Cardiac fibroblast (primary cell): ENCODE results near the gene MAP4K4.

Experiments
- DNase-seq, 2 donors: peaks; one replicate each; pipeline versions ENCODE4 v3.0.0 to v3.0.0-alpha.2; 2010; ENCODE audit warnings: low read depth in 2 of 2
- H3K4me3 ChIP-seq, 2 donors: replicated peaks in 1 of 2; 1 replicate in 1 of 2; 2 replicates in 1 of 2; pipeline ENCODE4 v1.5.1; 2011; ENCODE audit warnings: low read depth in 2 of 2, low read length in 2 of 2, mild to moderate bottlenecking in 2 of 2, moderate library complexity in 1 of 2
- TF ChIP-seq, protein P1 (sequence below): IDR thresholded peaks from one replicate; pipeline ENCODE4 v1.5.1; 2011; ENCODE audit warnings: low read depth, mild to moderate bottlenecking, low read length, inconsistent platforms

The MAP4K4 gene

DNA sequence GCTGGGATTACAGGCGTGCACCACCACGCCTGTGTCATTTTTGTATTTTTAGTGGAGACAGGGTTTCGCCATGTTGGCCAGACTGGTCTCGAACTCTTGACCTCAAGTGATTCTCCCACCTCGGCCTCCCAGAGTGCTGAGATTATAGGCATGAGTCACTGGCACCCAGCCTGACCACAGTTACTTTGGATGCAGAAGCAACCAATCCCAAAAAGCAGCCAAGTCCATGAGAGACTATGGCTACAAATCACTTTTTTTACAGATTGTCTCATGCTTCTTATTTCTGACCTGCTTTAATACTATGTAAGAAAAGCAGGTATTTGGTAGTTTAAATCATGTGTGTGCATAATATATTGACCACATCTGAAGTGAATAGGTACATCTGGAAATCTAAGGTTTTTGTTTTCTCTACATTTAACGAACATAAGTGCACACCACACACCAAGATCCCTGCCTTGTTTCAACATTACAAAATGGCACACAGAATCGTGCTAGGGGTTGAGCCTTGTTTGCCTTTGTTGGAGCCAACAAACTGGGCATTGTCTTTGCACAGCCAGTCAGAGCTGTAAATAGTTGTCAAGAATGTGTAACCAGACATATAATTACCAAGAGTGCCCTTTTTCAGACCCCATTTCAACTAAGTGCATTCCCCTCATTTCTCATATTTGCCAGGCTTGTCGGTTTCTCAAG lies 18.3 kb upstream of the MAP4K4 start:
- no peak overlapping the region for H3K4me3 ChIP-seq
- TF ChIP-seq, protein P1, sequence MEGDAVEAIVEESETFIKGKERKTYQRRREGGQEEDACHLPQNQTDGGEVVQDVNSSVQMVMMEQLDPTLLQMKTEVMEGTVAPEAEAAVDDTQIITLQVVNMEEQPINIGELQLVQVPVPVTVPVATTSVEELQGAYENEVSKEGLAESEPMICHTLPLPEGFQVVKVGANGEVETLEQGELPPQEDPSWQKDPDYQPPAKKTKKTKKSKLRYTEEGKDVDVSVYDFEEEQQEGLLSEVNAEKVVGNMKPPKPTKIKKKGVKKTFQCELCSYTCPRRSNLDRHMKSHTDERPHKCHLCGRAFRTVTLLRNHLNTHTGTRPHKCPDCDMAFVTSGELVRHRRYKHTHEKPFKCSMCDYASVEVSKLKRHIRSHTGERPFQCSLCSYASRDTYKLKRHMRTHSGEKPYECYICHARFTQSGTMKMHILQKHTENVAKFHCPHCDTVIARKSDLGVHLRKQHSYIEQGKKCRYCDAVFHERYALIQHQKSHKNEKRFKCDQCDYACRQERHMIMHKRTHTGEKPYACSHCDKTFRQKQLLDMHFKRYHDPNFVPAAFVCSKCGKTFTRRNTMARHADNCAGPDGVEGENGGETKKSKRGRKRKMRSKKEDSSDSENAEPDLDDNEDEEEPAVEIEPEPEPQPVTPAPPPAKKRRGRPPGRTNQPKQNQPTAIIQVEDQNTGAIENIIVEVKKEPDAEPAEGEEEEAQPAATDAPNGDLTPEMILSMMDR: no peak
- DNase-seq: peak; percentile 76 to 83

DNA sequence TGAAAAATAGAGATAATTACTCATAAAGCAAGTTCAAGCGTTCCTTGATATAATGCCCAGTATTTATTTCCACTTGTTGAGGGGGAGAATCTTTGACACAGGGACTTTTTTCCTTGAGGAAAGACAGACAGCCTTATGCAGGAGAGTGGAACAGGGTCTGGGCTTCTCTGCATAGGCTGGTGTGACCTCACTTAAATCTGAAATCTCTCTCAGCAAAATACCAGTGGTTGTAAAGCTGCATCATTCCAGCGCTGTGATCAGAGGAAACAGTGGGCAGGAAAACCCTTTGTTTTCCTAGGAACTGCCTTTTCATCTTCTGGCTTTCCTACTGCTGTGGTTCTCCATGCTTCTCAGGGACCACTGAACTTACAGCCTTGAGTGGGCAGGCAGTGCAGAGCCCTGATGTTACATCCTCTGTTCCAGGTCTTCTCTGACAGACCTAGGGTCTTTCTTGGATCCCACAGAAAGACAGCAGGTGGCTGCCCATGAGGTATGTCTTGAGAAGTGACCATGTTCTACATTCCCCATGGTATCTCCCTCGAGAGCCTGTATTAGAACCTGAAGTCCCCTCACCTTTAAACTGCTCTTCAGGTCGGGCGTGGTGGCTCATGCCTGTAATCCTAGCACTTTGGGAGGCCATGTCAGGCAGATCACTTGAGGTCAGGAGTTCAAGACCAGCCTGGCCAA lies 17.6 kb upstream of the MAP4K4 start:
- peak in 1 of 2 donors; percentile 39 for DNase-seq
- TF ChIP-seq, protein P1: no peak
- no peak overlapping the region for H3K4me3 ChIP-seq

DNA sequence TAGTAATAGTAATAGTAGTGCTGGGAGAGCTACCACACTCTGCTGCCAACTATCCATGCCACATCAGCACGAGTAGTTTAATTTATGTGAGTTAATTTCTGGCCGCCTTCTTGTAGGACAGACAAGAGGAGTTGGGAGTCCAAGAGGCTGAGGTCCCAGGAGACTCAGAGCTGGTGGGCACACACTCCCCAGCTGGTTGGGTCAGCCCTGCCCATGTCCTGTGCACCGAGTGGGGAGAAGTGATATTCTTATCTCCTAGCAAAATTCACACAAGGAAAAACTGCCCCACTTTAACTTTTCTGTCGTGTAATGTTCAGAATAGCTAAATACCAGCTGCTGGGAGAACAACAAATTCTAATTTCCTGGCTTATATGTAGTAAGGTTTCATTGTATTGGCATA lies 15.2 kb upstream of the MAP4K4 start:
- TF ChIP-seq, protein P1: no peak
- H3K4me3 ChIP-seq: no peak overlapping the region
- DNase-seq: no peak

DNA sequence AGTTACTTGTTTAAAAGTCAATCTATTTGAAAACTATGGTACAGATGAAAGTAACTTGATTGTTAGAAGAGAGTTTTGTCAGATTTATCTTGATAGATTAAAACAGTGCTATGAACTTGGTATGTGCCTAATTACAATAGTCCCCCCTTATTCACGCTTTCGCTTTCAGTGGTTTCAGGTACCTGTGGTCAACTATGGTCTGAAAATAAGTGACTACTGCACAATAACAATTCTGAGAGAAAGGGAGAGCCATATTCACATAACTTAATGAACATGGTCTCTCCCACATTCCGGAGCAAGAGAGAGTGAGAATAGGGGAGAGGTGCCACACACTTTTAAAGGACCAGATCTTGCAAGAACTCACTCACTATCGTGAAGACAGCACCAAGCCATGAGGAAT lies 13.2 kb upstream of the MAP4K4 start:
- no peak overlapping the region for H3K4me3 ChIP-seq
- DNase-seq: no peak
- TF ChIP-seq, protein P1: no peak

DNA sequence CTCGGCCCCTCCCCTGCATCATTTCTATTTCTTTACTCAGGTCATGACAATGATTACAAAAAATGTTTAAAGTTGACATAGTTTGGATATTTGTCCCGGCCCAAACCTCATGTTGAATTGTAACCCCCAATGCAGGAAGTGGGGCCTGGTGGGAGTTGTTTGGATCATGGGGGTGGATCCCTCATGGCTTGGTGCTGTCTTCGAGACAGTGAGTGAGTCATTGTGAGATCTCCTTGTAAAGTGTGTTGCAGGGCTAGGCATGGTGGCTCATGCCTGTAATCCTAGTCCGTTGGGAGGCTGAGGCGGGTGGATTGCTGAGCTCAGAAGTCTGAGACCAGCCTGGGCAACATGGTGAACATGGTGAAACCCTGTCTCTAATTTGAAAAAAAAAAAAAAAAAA lies 9.2 kb upstream of the MAP4K4 start:
- H3K4me3 ChIP-seq: no peak overlapping the region
- TF ChIP-seq, protein P1: no peak
- peak in 1 of 2 donors; percentile 45 for DNase-seq

DNA sequence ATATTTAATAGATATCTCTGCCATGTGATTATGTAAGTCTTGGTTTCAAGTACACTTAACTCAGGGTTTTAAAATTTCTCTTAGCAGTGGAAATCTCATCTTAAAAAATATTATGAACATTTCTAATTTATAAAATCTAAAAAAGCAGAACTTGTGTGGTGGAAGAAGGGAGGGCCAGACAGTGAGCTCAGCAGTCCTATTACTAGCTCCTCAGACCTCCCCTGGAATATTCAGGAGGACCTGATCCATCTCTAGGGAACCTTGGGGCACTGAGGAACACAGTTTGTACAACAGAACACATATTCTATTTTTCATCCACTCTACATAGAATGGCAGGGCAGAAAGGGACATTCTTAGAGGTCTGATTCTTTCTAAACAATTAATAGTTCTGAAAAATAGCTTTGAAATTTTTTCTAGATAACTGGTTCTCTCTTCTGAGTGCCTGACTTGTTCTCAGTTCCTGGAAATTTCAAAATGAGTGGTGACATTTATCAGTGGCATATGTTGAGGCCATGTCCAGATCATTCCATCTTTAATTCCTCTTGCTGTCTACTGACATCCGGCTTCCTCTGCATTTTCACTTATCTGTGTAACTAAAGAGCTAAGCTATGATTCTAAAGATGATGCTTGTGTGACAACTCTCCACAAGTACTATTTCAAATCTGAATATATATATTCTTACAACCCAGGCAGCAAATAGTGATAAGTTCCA lies 8.2 kb upstream of the MAP4K4 start:
- no peak for DNase-seq
- TF ChIP-seq, protein P1: no peak
- no peak overlapping the region for H3K4me3 ChIP-seq
